Spleen (tissue), 7 donors: ENCODE data around the gene GMCL2.

ENCODE experiments used
- POLR2A ChIP-seq, 3 donors: fragments of 450-650 bp; IDR thresholded peaks; one replicate each; pipeline ENCODE4 v1.5.1; 2017; ENCODE audit warnings: antibody characterized with exemption in 3 of 3, mild to moderate bottlenecking in 1 of 3
- TF ChIP-seq, protein P1 (sequence below), 11 experiments: fragments of 200-600 bp in 7 of 11; fragments of 450-650 bp in 4 of 11; sonication (generic) in 4 of 11; IDR thresholded peaks in 8 of 11; conservative IDR thresholded peaks in 3 of 11; 1 replicate in 7 of 11; 2 replicates in 4 of 11; pipeline versions ENCODE4 v1.4.0 to v1.8.0; 2016 to 2021; ENCODE audit warnings: antibody characterized with exemption in 11 of 11, inconsistent platforms in 4 of 11, mild to moderate bottlenecking in 1 of 11
- donor health status: DM: no; HTN: no; CAD: no; lungs with moderate emphysema.
- donor health status: DM: no; HTN: no; CAD: no.
- donor health status: DM: no; HTN: no; CAD: no.

DNA sequence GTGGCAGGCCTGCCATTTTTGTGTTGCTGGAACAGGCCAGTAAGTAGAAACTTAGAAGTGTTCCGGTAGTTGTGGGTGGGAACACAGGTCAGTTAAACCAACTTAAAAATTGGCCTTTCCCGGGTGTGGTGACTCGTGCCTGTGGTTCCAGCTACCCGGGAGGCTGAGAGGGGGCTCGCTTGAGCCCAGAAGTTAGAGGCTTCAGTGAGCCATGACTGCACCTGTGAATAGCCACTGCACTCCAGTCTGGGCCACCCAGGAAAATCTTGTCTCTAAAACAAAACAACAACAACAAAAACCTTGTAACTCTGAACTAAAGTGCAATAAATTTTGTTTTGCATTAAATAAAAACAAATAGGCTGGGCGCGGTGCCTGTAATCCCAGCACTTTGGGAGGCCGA lies 32.1 kb downstream of the GMCL2 start:
- TF ChIP-seq, protein P1, sequence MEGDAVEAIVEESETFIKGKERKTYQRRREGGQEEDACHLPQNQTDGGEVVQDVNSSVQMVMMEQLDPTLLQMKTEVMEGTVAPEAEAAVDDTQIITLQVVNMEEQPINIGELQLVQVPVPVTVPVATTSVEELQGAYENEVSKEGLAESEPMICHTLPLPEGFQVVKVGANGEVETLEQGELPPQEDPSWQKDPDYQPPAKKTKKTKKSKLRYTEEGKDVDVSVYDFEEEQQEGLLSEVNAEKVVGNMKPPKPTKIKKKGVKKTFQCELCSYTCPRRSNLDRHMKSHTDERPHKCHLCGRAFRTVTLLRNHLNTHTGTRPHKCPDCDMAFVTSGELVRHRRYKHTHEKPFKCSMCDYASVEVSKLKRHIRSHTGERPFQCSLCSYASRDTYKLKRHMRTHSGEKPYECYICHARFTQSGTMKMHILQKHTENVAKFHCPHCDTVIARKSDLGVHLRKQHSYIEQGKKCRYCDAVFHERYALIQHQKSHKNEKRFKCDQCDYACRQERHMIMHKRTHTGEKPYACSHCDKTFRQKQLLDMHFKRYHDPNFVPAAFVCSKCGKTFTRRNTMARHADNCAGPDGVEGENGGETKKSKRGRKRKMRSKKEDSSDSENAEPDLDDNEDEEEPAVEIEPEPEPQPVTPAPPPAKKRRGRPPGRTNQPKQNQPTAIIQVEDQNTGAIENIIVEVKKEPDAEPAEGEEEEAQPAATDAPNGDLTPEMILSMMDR (IDR thresholded peaks at IDR 0.05 in 8 of 11, conservative IDR thresholded peaks at IDR 0.05 in 3 of 11) = no peak
- no peak for TF ChIP-seq POLR2A (IDR thresholded peaks at IDR 0.05)
